ENCODE results near the gene ABLIM1. TPM values are rescaled to one million over a fixed set of nuclear protein-coding genes. Genes with fewer than 3 reads are reported as not detected.

Gene ABLIM1
- total and polyA plus RNA-seq, 2 of the 13 experiments (the other 11 are each of a cell fraction or from before 2014, with no cell fraction given) = 59.4 to 92.7 TPM

GRCh38 chr10:114556236-114557122 is 101.6 kb downstream of the ABLIM1 start:
- no peaks in the 10 kb centered on the region for H4K20me1 ChIP-seq (ENCODE audit: insufficient read depth, low read length)
- ATAC-seq (peak; percentile 87), FAIRE-seq (peak; percentile 34), DNase-seq (ENCODE audit: low spot score) (peak; percentile 68)
- no peaks in the 10 kb centered on the region for H3K79me2 ChIP-seq (ENCODE audit: insufficient read depth, low read length)
- ChIA-PET POLR2A (no interaction called here), CTCF (ENCODE audit: low intra/inter-chr PET ratio, low total read pairs) (interaction anchor here (1.2 kb wide), 1 partner anchor 138 kb away, joined by 3 read pairs; no protein-coding TSS in a partner anchor)
- H3K4me2 ChIP-seq (ENCODE audit: low read depth, low read length) = no peak overlapping the region
- H3K36me3 ChIP-seq (replicated peaks in 1 of 2; ENCODE audit: control insufficient read depth in 1 of 2, insufficient read depth in 2 of 2, low read length in 2 of 2) = no peaks in the 10 kb centered on the region
- intact Hi-C loops (cut with micrococcal nuclease; ENCODE audit: unreplicated experiment) = no loop called here
- no peak overlapping the region for H2AFZ ChIP-seq (ENCODE audit: low read length)
- BruUV-seq (replicated peaks) = no TSS peak
- H3K9ac ChIP-seq (ENCODE audit: insufficient read depth, low read depth, low read length) = no peak overlapping the region
- H3K9me3 ChIP-seq (ENCODE audit: low read length) = peaks cover 10% of the 10 kb centered on the region
- H3K27ac ChIP-seq (ENCODE audit: extremely low read length, insufficient read depth, low read length) = no peak overlapping the region
- H3K4me1 ChIP-seq (ENCODE audit: insufficient read depth, low read length) = peaks cover 28% of the 10 kb centered on the region
- in situ Hi-C loops (cut with HindIII; ENCODE audit: extremely low pct_ligation_motif_present, low pct_unique_long_range_greater_than_20kb) = no loop called here
- no peaks in the 10 kb centered on the region for H3K27me3 ChIP-seq (ENCODE audit: control insufficient read depth in 1 of 2, insufficient read depth in 2 of 2, low read length in 2 of 2)
- WGBS (ENCODE audit: low lambda C conversion rate) = 51% methylated on average over 9 of the region's 9 CpGs
- H3K4me3 ChIP-seq (replicated peaks in 1 of 3; ENCODE audit: insufficient read depth in 1 of 3, low read depth in 2 of 3, low read length in 3 of 3) = no peak overlapping the region
- no peak for TF ChIP-seq THAP8 (CRISPR knock-in tag; IDR thresholded peaks at IDR 0.05; ENCODE audit: borderline replicate concordance)
- TF ChIP-seq ZNF17 (CRISPR knock-in tag; IDR thresholded peaks at IDR 0.05) = no peak
- TF ChIP-seq ZNF44 (CRISPR knock-in tag; IDR thresholded peaks at IDR 0.05) = no peak
- TF ChIP-seq PPARG (CRISPR knock-in tag; conservative IDR thresholded peaks at IDR 0.05) = no peak
- no peak for TF ChIP-seq ZNF790 (CRISPR knock-in tag; IDR thresholded peaks at IDR 0.05; ENCODE audit: borderline replicate concordance)
- TF ChIP-seq ZNF512B (CRISPR knock-in tag; IDR thresholded peaks at IDR 0.05; ENCODE audit: borderline replicate concordance) = no peak
- TF ChIP-seq ZNF512 (CRISPR knock-in tag; IDR thresholded peaks at IDR 0.05) = no peak
- no peak for TF ChIP-seq SP2 (CRISPR knock-in tag; IDR thresholded peaks at IDR 0.05)
- peak; percentile 28; the same call in 1 of the 2 replicates for TF ChIP-seq SALL1 (CRISPR knock-in tag; IDR thresholded peaks at IDR 0.05)
- no peak for TF ChIP-seq ZKSCAN5 (CRISPR knock-in tag; IDR thresholded peaks at IDR 0.05)
- no peak for TF ChIP-seq KDM6A (CRISPR knock-in tag; IDR thresholded peaks at IDR 0.05; ENCODE audit: low read depth)
- no peak for TF ChIP-seq FOXP1 (IDR thresholded peaks at IDR 0.05)
- peak; percentile 71 for TF ChIP-seq FOXP1 (CRISPR knock-in tag; IDR thresholded peaks at IDR 0.05)
- TF ChIP-seq DNMT1 (CRISPR knock-in tag; IDR thresholded peaks at IDR 0.05) = no peak
- no peak for TF ChIP-seq GPN1 (CRISPR knock-in tag; IDR thresholded peaks at IDR 0.05; ENCODE audit: borderline replicate concordance)
- TF ChIP-seq IRF9 (CRISPR knock-in tag; IDR thresholded peaks at IDR 0.05; ENCODE audit: borderline replicate concordance) = no peak
- no peak for TF ChIP-seq SIX4 (CRISPR knock-in tag; IDR thresholded peaks at IDR 0.05)
- no peak for TF ChIP-seq ZNF616 (CRISPR knock-in tag; IDR thresholded peaks at IDR 0.05; ENCODE audit: low read depth)

Data from HepG2 (cell line).